ENCODE results near the gene SNAP25. TPM values are rescaled to one million over a fixed set of nuclear protein-coding genes. Genes with fewer than 3 reads are reported as not detected.

The SNAP25 gene
- total and polyA plus RNA-seq, 2 donors (not counting 1 experiment from before 2014, with no cell fraction given) = 0.27 TPM; not detected in 1

DNA sequence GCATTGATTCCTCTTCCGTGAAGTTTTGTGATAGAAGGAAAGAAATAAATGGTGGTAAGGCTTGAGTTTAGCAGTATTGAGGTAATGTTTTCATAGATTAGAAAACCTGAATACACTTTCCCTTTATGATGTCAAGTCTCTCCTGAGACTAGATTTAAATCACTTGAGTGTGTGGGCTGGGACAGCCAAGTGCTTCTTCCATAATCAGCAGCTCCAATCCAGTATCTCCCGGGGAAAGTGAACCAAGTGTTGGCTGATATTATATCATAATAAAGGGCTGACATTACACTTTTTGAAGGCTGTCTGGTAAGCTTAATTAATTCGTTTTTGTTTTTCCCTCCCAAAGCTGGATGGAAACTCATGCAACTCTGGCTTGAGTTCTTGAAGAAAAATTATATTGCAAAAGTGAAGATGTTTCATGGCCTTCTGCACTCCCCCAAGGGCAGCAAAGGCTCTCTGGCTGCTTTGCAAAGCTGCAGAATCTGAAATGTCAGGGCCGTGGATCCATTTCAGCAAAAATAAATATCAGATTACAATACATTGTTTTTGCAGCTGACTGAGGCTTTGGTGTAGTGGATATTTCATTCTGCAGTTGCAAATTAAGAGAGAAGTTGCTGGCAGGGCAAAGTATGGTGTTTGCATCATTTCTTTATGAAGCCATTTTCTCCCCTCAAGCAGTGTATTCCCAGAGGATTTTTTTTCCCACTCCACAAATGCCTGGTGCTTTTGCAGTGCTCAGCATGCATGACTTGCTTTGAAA is 114.2 kb downstream of the SNAP25 start:
- H3K9me3 ChIP-seq (ENCODE audit: control extremely low read depth in 1 of 3, control insufficient read depth in 2 of 3, insufficient read depth in 1 of 3, low read length in 2 of 3) = no peaks in the 10 kb centered on the region
- POLR2A ChIA-PET = no interaction called here
- no peak overlapping the region for H3K27ac Mint-ChIP-seq
- H3K4me1 Mint-ChIP-seq = no peaks in the 10 kb centered on the region
- no peak overlapping the region for H2AFZ ChIP-seq (ENCODE audit: insufficient read depth, low read depth, low read length, poor library complexity, severe bottlenecking)
- no peak overlapping the region for H3K9ac ChIP-seq (ENCODE audit: low read length)
- no peak overlapping the region for H3K4me2 ChIP-seq (replicated peaks; ENCODE audit: low read depth, low read length, poor library complexity, severe bottlenecking)
- H3K4me3 Mint-ChIP-seq = no peak overlapping the region
- no peak overlapping the region for H3K27ac ChIP-seq (ENCODE audit: low read length in 2 of 2)
- H3K36me3 ChIP-seq (replicated peaks in 1 of 2; ENCODE audit: control extremely low read depth in 1 of 2, control insufficient read depth in 1 of 2, extremely low read depth in 1 of 2, insufficient read depth in 2 of 2, low read length in 1 of 2) = no peaks in the 10 kb centered on the region
- CTCF ChIA-PET = no interaction called here
- H3K27me3 ChIP-seq (replicated peaks in 1 of 4; ENCODE audit: control extremely low read depth in 1 of 4, control insufficient read depth in 3 of 4, insufficient read depth in 4 of 4, low read length in 3 of 4) = no peaks in the 10 kb centered on the region
- no peak for TF ChIP-seq CTCF (IDR thresholded peaks at IDR 0.05)
- TF ChIP-seq EZH2 (IDR thresholded peaks at IDR 0.05; ENCODE audit: borderline replicate concordance, insufficient read depth, low read depth, low read length, poor library complexity, severe bottlenecking) = no peak
- ATAC-seq (ENCODE audit: low read depth) (no peak), DNase-seq (no peak)
- H3K27me3 Mint-ChIP-seq = peaks cover 4% of the 10 kb centered on the region
- no peaks in the 10 kb centered on the region for H4K20me1 ChIP-seq (ENCODE audit: control insufficient read depth, insufficient read depth, low read length, poor library complexity, severe bottlenecking)
- H3K4me1 ChIP-seq (ENCODE audit: control insufficient read depth in 2 of 2, insufficient read depth in 2 of 2, low read length in 2 of 2) = no peaks in the 10 kb centered on the region
- WGBS (ENCODE audit: insufficient coverage) = 71% methylated on average over 1 of the region's 4 CpGs
- intact Hi-C loops (cut with micrococcal nuclease) = no loop called here
- H3K4me3 ChIP-seq (ENCODE audit: control extremely low read depth in 1 of 5, extremely low read depth in 1 of 5, insufficient read depth in 1 of 5, low read depth in 2 of 5, low read length in 4 of 5) = no peak overlapping the region
- no peaks in the 10 kb centered on the region for H3K9me3 Mint-ChIP-seq (ENCODE audit: insufficient read depth)
- H3K79me2 ChIP-seq (ENCODE audit: control insufficient read depth, insufficient read depth, low read length) = no peaks in the 10 kb centered on the region

GRCh38 chr20:10336959-10337729 is 118.5 kb downstream of the SNAP25 start:
- WGBS (ENCODE audit: insufficient coverage) = 100% methylated on average over 1 of the region's 2 CpGs
- Histone ChIP-seq H3K4me2 (replicated peaks; ENCODE audit: low read depth, low read length, poor library complexity, severe bottlenecking) (no peak overlapping the region), H3K27ac (ENCODE audit: low read length in 2 of 2) (no peak overlapping the region), H3K27me3 (replicated peaks in 1 of 4; ENCODE audit: control extremely low read depth in 1 of 4, control insufficient read depth in 3 of 4, insufficient read depth in 4 of 4, low read length in 3 of 4) (no peaks in the 10 kb centered on the region), H3K4me1 (ENCODE audit: control insufficient read depth in 2 of 2, insufficient read depth in 2 of 2, low read length in 2 of 2) (no peaks in the 10 kb centered on the region), H3K9ac (ENCODE audit: low read length) (no peak overlapping the region), H3K4me3 (ENCODE audit: control extremely low read depth in 1 of 5, extremely low read depth in 1 of 5, insufficient read depth in 1 of 5, low read depth in 2 of 5, low read length in 4 of 5) (no peak overlapping the region), H3K79me2 (ENCODE audit: control insufficient read depth, insufficient read depth, low read length) (no peaks in the 10 kb centered on the region), H2AFZ (ENCODE audit: insufficient read depth, low read depth, low read length, poor library complexity, severe bottlenecking) (no peak overlapping the region), H3K9me3 (ENCODE audit: control extremely low read depth in 1 of 3, control insufficient read depth in 2 of 3, insufficient read depth in 1 of 3, low read length in 2 of 3) (peaks cover 0 to 15% (median 0%) of the 10 kb centered on the region in 3 donors), H3K36me3 (replicated peaks in 1 of 2; ENCODE audit: control extremely low read depth in 1 of 2, control insufficient read depth in 1 of 2, extremely low read depth in 1 of 2, insufficient read depth in 2 of 2, low read length in 1 of 2) (no peaks in the 10 kb centered on the region), H4K20me1 (ENCODE audit: control insufficient read depth, insufficient read depth, low read length, poor library complexity, severe bottlenecking) (no peaks in the 10 kb centered on the region)
- no peak overlapping the region for H3K4me3 Mint-ChIP-seq
- ChIA-PET CTCF (no interaction called here), POLR2A (no interaction called here)
- H3K27me3 Mint-ChIP-seq = peaks cover 4% of the 10 kb centered on the region
- intact Hi-C loops (cut with micrococcal nuclease) = no loop called here
- DNase-seq (no peak), ATAC-seq (ENCODE audit: low read depth) (no peak)
- TF ChIP-seq EZH2 (IDR thresholded peaks at IDR 0.05; ENCODE audit: borderline replicate concordance, insufficient read depth, low read depth, low read length, poor library complexity, severe bottlenecking) (no peak), CTCF (IDR thresholded peaks at IDR 0.05) (no peak)
- no peaks in the 10 kb centered on the region for H3K4me1 Mint-ChIP-seq
- no peak overlapping the region for H3K27ac Mint-ChIP-seq
- no peaks in the 10 kb centered on the region for H3K9me3 Mint-ChIP-seq (ENCODE audit: insufficient read depth)

Measured in B cell (primary cell).